Transverse colon (tissue), 3 donors: ENCODE results near the gene RRAD.

Experiments
- CTCF ChIP-seq, 5 experiments: fragments of 200-600 bp in 3 of 5; fragments of 450-650 bp in 2 of 5; sonication (generic) in 3 of 5; IDR thresholded peaks; 1 replicate in 2 of 5; 2 replicates in 3 of 5; pipeline ENCODE4 v1.5.1; 2016 to 2017; ENCODE audit warnings: antibody characterized with exemption in 5 of 5, inconsistent platforms in 3 of 5, mild to moderate bottlenecking in 2 of 5, moderate library complexity in 1 of 5
- EP300 ChIP-seq: sonication (generic); formaldehyde crosslinking; IDR thresholded peaks from one replicate; pipeline ENCODE4 v1.6.1; 2017; ENCODE audit warnings: antibody characterized with exemption, low read depth
- POLR2A ChIP-seq: fragments of 450-650 bp; IDR thresholded peaks from one replicate; pipeline ENCODE4 v1.6.1; 2016; ENCODE audit warnings: antibody characterized with exemption, mild to moderate bottlenecking, moderate library complexity

DNA sequence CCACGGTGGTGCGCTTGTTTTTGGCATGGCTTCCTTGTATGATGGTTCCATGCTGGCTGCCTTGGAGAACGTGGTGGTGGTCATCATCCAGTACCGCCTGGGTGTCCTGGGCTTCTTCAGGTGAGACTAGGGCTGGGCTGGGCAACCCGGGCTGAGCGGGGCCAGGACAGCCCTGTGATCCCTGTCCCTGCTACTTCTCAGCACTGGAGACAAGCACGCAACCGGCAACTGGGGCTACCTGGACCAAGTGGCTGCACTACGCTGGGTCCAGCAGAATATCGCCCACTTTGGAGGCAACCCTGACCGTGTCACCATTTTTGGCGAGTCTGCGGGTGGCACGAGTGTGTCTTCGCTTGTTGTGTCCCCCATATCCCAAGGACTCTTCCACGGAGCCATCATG lies 14.9 kb upstream of the RRAD start:
- TF ChIP-seq CTCF (IDR thresholded peaks at IDR 0.05) (no peak), EP300 (no peak), POLR2A (no peak)
